ENCODE data around the gene SPC24. TPM values are rescaled to one million over a fixed set of nuclear protein-coding genes. Genes with fewer than 3 reads are reported as not detected.
"Not testable (repeated sequence)": the region's sequence is repeated elsewhere in the genome, so short reads cannot be mapped to it uniquely, and the experiment has no call there.

SPC24 gene
- total RNA-seq, 1 donor from 2014 or later = 1.1 TPM

DNA sequence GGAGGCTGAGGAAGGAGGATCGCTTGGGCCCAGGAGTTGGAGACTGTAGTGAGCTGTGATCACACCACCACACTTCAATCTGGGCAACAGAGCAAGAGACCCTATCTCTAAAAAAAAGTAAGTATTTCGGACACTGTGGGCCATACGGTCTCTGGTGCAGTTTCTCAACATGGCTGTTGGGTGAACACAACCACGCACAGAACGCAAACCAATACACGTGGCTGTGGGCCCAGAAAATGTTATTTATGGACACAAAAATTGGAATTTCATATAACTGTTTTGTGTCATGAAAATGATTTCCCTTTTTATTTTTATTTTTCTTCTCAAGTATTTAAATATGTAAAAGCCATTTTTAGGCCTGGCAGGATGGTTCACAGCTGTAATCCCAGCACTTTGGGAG is 46.8 kb downstream of the SPC24 start:
- Histone ChIP-seq H3K27me3 (no peaks in the 10 kb centered on the region), H3K9me3 (no peaks in the 10 kb centered on the region), H3K4me3 (no peak overlapping the region), H3K36me3 (peaks cover 53 to 96% of the 10 kb centered on the region in 2 donors), H3K27ac (no peak overlapping the region), H3K4me1 (no peaks in the 10 kb centered on the region)
- no peak for DNase-seq (ENCODE audit: low spot score in 2 of 2)
- intact Hi-C loops (cut with DNase I) = no loop called here
- TF ChIP-seq, protein P1, sequence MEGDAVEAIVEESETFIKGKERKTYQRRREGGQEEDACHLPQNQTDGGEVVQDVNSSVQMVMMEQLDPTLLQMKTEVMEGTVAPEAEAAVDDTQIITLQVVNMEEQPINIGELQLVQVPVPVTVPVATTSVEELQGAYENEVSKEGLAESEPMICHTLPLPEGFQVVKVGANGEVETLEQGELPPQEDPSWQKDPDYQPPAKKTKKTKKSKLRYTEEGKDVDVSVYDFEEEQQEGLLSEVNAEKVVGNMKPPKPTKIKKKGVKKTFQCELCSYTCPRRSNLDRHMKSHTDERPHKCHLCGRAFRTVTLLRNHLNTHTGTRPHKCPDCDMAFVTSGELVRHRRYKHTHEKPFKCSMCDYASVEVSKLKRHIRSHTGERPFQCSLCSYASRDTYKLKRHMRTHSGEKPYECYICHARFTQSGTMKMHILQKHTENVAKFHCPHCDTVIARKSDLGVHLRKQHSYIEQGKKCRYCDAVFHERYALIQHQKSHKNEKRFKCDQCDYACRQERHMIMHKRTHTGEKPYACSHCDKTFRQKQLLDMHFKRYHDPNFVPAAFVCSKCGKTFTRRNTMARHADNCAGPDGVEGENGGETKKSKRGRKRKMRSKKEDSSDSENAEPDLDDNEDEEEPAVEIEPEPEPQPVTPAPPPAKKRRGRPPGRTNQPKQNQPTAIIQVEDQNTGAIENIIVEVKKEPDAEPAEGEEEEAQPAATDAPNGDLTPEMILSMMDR (IDR thresholded peaks at IDR 0.05) = no peak

DNA sequence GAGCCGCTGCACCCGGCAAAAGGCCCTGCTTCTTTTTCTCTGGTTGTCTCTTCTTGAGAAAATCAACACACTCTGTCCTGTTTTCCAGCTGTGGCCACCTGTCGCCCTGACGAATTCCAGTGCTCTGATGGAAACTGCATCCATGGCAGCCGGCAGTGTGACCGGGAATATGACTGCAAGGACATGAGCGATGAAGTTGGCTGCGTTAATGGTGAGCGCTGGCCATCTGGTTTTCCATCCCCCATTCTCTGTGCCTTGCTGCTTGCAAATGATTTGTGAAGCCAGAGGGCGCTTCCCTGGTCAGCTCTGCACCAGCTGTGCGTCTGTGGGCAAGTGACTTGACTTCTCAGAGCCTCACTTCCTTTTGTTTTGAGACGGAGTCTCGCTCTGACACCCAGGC is 49.1 kb downstream of the SPC24 start:
- Histone ChIP-seq H3K4me3 (no peak overlapping the region), H3K9me3 (no peaks in the 10 kb centered on the region), H3K4me1 (no peaks in the 10 kb centered on the region), H3K27me3 (no peaks in the 10 kb centered on the region), H3K36me3 (peaks cover 51 to 94% of the 10 kb centered on the region in 2 donors), H3K27ac (no peak overlapping the region)
- no peak for DNase-seq (ENCODE audit: low spot score in 2 of 2)
- TF ChIP-seq, protein P1 (IDR thresholded peaks at IDR 0.05) = no peak
- intact Hi-C loops (cut with DNase I) = no loop called here

DNA sequence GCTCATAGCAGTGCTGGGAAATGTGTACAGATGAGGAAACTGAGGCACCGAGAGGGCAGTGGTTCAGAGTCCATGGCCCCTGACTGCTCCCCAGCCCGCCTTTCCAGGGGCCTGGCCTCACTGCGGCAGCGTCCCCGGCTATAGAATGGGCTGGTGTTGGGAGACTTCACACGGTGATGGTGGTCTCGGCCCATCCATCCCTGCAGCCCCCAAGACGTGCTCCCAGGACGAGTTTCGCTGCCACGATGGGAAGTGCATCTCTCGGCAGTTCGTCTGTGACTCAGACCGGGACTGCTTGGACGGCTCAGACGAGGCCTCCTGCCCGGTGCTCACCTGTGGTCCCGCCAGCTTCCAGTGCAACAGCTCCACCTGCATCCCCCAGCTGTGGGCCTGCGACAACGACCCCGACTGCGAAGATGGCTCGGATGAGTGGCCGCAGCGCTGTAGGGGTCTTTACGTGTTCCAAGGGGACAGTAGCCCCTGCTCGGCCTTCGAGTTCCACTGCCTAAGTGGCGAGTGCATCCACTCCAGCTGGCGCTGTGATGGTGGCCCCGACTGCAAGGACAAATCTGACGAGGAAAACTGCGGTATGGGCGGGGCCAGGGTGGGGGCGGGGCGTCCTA is 50.5 kb downstream of the SPC24 start:
- TF ChIP-seq, protein P1 (IDR thresholded peaks at IDR 0.05) = no peak
- Histone ChIP-seq H3K9me3 (no peaks in the 10 kb centered on the region), H3K27me3 (no peaks in the 10 kb centered on the region), H3K4me3 (no peak overlapping the region), H3K27ac (no peak overlapping the region), H3K36me3 (peaks cover 42 to 89% of the 10 kb centered on the region in 2 donors), H3K4me1 (no peaks in the 10 kb centered on the region)
- DNase-seq (ENCODE audit: low spot score in 2 of 2) = no peak
- intact Hi-C loops (cut with DNase I) = no loop called here

DNA sequence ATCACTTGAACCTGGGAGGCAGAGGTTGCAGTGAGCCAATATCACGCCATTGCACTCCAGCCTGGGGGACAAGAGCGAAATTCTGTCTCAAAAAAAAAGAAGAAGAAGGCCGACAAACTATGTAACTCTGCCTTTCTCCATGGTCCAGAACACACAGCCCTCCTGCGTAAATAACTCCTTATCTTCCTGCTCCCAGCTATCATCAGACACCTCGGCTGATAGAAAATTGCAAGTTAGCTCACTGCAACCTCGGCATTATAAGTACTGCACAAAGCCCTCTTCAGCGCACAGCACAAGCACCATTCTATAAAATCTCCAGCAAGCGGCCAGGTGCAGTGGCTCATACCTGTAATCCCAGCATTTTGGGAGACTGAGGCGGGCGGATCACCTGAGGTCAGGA is 51.9 kb downstream of the SPC24 start:
- H3K4me1 ChIP-seq; H3K4me3 ChIP-seq; H3K27ac ChIP-seq; DNase-seq (ENCODE audit: low spot score in 2 of 2); H3K9me3 ChIP-seq; H3K27me3 ChIP-seq: not testable (repeated sequence)
- peaks cover 37 to 76% of the 10 kb centered on the region in 2 donors for H3K36me3 ChIP-seq
- intact Hi-C loops (cut with DNase I) = loop anchor here (2.0 kb wide), 1 partner anchor 25 kb away; no protein-coding TSS in a partner anchor

DNA sequence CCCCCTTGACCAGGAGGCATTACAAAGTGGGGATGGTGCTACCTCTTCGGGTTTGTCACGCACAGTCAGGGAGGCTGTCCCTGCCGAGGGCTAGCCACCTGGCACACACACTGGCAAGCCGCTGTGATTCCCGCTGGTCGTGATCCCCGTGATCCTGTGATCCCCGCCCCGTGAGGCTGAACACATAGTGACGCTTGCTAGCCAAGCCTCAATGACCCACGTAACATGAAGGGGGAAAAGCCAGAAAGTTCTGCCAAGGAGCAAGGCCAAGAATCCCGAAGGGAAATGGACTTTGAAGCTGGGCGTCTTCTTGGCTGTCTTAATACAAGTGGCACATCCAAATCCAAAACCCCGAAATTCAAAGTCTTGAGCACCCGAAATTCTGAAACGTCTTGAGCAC is 52.6 kb downstream of the SPC24 start:
- Histone ChIP-seq H3K4me1 (no peaks in the 10 kb centered on the region), H3K27me3 (no peaks in the 10 kb centered on the region), H3K9me3 (no peaks in the 10 kb centered on the region), H3K4me3 (no peak overlapping the region), H3K36me3 (peaks cover 37 to 68% of the 10 kb centered on the region in 2 donors), H3K27ac (no peak overlapping the region)
- intact Hi-C loops (cut with DNase I) = loop anchor here (2.0 kb wide), 1 partner anchor 24 kb away; no protein-coding TSS in a partner anchor
- TF ChIP-seq, protein P1 (IDR thresholded peaks at IDR 0.05) = no peak
- no peak for DNase-seq (ENCODE audit: low spot score in 2 of 2)

DNA sequence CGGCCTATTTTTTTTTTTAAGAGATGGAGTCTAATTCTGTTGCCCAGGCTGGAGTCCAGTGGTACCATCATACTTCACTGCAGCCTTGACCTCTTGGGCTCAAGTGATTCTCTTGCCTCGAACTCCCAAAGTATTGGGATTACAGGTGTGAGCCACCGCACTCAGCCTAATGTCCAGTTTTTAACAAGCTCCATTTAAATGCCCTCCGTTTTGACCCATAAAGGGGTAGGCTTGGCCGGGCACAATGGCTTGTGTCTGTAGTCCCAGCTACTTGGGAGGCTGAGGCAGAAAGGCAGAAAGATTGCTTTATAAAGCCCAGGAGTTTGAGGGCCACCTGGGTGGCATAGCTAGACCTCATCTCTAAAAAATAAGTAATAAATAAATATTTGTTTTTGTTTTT is 54.5 kb downstream of the SPC24 start:
- no peak for DNase-seq (ENCODE audit: low spot score in 2 of 2)
- peaks cover 19 to 49% of the 10 kb centered on the region in 2 donors for H3K36me3 ChIP-seq

More for the DNA sequence above, 54.5 kb downstream of the SPC24 start:
- TF ChIP-seq, protein P1 (IDR thresholded peaks at IDR 0.05) = no peak
- intact Hi-C loops (cut with DNase I) = no loop called here
- Histone ChIP-seq H3K4me3 (no peak overlapping the region), H3K27me3 (no peaks in the 10 kb centered on the region), H3K9me3 (no peaks in the 10 kb centered on the region), H3K27ac (no peak overlapping the region), H3K4me1 (peaks cover 0 to 11% of the 10 kb centered on the region in 2 donors)
